Activated T-cell treated with anti-CD3 and anti-CD28 coated beads for 1 hour (primary cell): ENCODE results near the gene MYO1B.

Experiments used
- DNase-seq: peaks from one replicate; pipeline ENCODE4 v3.0.0-alpha.2; 2020; ENCODE audit warnings: low read depth

Gene MYO1B

DNA sequence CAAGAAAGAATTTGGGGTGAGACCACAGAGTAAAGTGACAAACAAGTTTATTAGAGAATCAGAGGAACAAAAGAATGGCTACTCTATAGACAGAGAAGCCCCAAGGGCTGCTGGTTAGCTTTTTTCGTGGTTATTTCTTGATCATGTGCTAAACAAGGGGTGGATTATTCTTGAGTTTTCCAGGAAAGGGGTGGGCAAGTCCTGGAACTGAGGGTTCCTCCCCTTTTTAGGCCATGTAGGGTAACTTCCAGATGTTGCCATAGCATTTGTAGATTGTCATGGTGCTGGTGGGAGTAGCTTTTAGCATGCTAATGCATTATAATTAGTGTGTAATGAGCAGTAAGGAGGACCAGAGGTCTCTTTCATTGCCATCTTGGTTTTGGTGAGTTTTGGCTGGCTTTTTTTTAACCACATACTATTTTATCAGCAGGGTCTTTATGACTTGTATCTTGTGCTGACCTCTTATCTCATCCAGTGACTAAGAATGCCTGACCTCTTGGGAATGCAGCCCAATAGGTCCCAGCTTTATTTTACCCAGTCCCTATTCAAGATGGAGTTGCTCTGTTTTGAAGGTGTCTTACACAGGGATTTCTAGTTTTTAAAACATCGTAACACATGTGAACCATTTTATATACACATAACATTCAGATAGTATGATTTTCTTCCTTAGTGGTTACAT, 77.8 kb downstream of the MYO1B start:
- DNase-seq: no peak

DNA sequence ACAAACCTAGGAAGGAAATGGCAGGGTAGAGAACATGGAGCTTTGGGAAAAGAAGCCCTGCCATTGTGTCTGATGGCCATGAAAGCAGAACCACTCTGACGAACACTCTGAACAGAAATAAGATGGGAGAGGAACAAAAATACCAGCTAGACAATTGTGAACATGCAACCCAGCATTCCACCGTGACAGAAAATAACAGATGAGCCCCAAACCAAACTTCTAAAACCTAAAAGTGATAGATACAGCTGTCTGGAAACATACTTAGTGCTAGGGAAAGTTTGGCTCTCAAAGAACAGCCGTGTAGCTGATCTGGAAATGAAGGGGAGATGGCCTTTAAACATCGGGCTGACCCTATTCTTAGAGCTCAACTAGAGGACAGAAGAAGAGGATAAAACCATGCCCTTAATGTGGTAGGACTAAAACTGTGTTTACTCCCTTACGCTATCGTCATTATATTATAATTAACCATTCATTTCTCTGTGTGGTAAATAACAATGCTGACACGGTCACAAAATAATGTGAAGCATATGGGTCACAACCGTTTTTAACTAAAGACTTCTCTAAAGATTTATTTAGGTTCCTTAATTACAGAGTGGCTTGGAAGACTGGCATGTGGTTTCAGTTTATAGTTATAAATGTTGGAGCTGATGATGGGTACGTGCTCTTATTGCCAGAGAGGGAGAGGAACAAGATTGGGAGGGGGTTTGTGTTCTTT, 80.6 kb downstream of the MYO1B start:
- DNase-seq: no peak

DNA sequence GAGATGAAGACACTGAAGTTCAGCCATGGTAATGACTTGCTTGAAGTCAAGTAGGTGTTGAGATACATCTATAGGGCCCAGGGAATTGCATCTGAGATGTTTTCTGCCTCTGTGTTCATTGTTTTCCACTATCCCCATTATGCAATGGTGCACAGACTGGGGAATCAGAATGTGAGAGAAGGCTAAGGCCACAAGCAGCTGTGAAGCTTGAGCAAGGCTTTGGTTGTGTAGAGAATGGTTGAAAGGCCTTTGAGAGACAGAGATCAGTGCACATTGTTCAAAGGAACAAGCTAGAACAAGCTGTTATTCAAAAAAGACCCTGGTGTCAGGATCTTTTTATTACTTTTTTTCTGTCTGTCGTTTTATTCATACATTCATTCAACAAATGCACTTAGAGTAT, 82.3 kb downstream of the MYO1B start:
- no peak for DNase-seq

DNA sequence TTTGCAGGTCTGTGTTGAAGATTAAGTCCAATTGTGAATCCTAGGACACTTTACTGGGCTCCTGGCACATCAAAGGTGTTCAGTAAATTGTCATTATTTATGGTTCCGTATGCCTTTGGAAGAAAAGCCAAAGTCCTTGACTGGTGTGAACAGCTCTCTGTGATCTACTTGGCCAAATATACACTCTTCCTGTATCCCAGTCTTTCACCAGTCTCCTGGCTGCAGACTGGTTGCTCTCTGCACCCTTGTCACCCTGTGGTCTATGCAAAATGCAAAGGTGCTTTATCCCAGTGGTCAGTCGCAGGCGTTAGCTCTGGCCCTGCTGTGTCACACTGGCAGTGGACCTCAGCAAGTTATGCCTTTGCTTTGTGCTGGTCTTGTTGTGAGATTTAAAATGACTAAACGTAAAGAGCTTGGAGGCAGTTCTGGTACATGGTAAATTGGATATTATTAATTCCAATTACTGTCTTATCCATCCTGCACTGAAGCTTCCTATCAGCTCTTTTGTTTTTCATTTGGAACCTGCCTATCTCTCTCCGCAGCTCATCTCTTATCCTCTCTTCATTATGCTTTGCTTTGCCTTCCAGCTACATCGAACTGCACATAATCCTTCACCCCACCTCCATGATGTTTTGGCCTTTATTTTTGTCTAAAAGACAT, 83.1 kb downstream of the MYO1B start:
- DNase-seq: no peak

DNA sequence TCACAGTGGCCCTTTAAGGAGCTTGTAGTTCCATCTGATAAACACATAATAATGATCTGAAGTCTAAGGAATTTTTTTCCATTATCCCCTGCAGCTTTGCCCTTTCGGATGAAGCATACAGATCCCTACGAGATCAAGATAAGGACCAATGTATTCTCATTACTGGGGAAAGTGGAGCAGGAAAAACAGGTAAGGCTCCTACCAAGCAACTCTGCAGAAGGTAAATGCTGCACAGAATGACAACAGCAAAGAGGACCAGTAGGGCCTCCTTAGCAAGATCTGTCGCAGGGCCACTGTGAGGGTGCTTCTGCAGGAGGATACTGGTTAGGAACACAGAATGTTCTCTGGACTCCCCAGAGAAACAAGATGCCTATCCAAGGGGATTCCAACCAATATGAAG, 84.6 kb downstream of the MYO1B start:
- no peak for DNase-seq

DNA sequence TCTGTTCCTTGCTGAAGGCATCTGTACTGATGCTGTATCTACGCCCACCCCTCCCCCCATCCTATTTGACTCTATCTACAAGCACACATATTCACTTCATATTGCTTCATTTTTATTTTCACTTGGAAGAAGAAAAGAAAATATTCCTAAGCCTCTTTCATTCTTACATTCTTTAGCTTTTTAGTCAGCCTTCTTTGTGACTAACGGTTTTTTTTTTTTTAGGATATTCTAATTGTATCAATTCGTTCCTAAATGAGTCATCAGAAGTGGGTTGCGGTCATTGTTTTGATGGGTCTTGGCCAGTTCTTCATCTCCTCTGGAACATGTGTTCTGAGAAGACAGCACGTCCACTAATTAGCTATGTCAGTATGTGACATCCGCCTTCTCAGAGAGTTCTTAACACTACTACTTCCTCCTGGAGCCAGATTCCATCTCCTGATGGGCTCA, 88.7 kb downstream of the MYO1B start:
- no peak for DNase-seq

DNA sequence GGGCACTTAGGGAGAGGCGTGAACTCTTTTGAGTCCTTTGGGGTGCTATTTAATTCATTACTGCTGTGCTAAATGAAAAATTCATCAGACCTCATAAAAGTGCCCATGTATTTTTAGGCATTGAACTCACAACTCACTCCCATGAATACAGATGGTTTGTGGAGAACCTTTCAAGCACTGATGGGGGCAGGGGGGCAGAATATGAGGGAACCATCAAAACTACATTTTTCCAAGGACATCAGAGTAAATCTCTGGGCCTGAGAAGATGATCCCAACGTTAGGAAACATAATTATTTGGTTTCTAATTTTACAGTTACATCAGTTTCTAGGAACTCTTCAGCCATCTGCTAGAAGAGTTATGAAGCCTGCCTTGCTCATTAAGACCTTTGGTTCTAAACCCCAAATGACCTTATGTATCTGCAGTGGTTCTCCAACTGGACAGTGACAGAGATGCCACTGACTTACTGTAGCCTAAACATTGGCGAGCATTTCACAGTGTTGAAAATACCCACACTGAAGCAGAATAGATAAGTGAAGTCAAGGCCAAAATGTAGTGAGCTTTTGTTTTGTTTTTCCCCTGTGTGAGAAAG, 90.8 kb downstream of the MYO1B start:
- DNase-seq: no peak

GRCh38 chr2:191341436-191341835, 96.2 kb downstream of the MYO1B start:
- no peak for DNase-seq

GRCh38 chr2:191343796-191344338, 98.7 kb downstream of the MYO1B start:
- no peak for DNase-seq

DNA sequence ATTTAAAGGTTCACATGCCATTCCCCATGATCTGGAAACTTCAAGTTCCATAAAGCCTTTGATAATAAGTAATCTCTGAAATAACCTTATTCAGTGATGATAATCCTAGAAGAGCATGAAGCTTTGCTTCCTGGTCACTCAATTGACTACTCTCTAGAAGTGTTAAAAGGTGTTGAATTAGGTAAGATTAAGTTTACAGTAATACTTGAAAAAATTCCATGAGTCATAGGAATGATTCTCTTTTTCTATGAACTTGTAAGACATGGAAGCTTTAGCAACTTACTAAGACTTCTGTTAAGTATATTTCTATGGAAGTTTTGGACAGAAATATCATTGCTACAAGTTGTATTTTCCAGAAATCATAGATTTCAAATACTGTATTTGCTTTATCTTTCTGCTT, 100.6 kb downstream of the MYO1B start:
- no peak for DNase-seq

DNA sequence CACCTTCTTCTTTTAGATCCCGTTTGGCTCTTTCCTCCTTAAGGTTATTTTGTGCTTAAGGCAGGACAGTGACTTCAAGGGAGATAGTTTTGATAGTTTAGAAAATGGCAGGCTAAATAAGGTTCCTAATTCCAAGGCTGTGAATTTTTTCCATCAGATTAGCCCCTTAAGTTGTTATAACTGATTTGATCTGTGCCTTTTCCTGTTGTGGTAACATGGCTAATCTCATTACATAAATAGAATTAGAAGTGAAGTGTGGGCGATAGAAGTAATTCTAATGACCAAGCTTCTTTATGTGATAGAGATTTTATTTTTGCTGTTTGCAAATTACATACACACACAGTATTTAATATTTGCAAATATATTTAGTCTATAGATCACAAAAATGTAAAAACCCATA, 102.0 kb downstream of the MYO1B start:
- no peak for DNase-seq

DNA sequence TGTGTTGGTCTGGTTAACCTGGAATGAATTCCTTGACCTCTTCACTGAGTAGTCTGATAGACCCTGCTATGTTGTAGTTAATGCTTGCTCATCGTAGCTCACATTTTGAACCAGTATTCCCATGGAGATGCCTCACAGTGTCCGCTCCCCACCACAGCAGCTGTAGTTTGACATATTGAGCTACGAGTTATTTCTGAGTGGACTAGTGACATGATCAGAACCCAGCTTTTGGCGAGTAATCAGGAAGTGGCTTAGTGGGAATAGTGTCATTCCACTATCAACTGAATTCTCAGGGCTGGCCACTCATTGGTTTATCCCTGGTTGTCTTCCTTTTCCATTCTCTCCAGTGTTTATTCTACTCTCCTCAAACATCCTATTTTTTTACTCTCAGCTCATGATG, 102.7 kb downstream of the MYO1B start:
- DNase-seq: no peak

DNA sequence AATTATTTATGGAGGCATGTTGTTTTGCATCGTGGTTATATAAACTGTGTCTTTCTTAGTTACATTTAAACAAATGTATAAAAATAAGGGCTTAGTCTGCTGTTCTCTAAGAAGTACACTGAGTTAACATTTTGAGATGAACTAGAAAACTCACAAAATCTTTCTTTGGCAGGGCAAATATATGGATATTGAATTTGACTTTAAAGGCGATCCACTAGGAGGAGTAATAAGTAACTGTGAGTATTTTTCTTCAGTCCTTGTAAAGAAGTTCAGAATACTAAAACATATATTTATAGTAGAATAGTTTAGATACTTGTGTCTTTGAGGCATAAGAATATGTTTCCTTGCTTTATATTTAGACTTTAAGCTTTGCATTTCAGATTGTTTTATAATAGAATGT, 104.8 kb downstream of the MYO1B start:
- no peak for DNase-seq

DNA sequence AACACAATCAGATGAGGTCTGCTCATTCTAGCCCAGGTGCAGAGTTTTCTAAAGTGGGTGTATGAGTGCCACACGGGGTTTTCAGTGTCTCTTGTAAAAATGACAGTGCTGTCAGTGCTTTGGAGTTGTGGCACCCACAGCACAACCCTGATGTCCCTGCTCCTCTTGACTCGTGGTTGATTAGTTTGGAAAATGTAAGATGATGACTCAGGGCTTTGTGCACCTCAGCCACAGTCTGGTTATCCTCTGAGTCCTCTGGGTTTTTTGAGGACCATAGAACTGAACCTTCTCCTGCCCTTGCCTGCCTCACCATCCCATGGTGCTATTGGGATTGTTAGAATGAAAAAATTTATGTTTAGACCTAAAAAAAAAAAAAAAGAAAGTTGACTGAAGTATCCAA, 105.6 kb downstream of the MYO1B start:
- no peak for DNase-seq

- no peak for DNase-seq
Observed at GRCh38 chr2:191351298-191351697, 106.1 kb downstream of the MYO1B start.

DNA sequence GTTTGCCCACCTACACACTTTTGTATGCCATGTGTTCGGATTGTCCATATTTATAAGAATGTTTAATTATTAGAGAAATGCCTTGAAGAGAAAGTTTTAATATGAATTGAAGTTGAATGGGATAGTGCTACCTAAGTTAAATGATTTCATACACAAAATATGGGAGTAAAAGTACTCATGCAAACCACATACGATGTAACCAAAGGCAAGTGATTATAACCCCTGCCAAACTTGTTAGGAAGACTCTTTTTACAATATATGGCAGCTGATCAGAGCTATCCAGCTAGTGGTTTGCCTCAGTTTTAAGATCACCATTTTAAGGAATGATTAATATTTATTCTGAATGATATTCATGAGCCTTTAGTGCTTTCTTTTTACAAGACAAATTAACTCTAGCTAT, 106.7 kb downstream of the MYO1B start:
- no peak for DNase-seq

DNA sequence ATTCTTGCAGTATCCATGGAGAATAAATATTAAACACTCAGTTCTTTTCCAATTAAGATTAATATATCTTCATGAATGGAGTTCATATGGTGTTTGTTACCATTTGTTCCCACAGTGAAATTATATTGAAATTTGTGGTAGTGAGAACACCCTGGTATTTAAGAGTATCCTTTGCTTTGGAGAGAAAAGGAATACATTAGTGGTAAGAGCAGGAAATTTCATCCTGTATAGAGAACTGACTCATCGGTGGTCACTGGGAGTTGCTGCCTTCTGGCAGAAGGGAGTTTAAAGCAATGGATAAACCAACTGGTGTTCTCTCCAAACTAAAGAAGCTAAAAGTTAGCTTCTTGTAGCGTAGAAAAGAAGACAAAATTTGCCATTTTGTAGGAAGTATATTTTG, 107.3 kb downstream of the MYO1B start:
- DNase-seq: no peak

- no peak for DNase-seq
Observed at GRCh38 chr2:191355170-191355758, 110.1 kb downstream of the MYO1B start.

- no peak for DNase-seq
Observed at GRCh38 chr2:191357678-191358077, 112.5 kb downstream of the MYO1B start.

GRCh38 chr2:191358325-191359025, 113.3 kb downstream of the MYO1B start:
- no peak for DNase-seq

- no peak for DNase-seq
Observed at GRCh38 chr2:191359133-191359532, 113.9 kb downstream of the MYO1B start.

- no peak for DNase-seq
Observed at GRCh38 chr2:191360918-191361317, 115.7 kb downstream of the MYO1B start.
